Naive thymus-derived CD4-positive, alpha-beta T cell (primary cell): ENCODE data around the gene TMEM14C. TPM values are rescaled to one million over a fixed set of nuclear protein-coding genes. Genes with fewer than 3 reads are reported as not detected.
A peak's percentile ranks its signal among the peaks of the same experiment; 100 is the strongest.
"Not testable (repeated sequence)": the region's sequence is repeated elsewhere in the genome, so short reads cannot be mapped to it uniquely, and the experiment has no call there.

Source experiments
- ATAC-seq: fragments of 150-1000 bp; cut with Tn5 transposase; 2 replicates; pipeline ENCODE4 v1.10.0; 2021; ENCODE audit warnings: mild to moderate bottlenecking, moderate library complexity
- CTCF ChIA-PET: fragments of 350-600 bp; sonication (Branson Sonifier 250); formaldehyde crosslinking; loops from one replicate; lab custom pipeline; 2021; ENCODE audit warnings: antibody characterized with exemption; lab: Charles Lee
- POLR2A ChIA-PET: fragments of 350-600 bp; sonication (Branson Sonifier 250); formaldehyde crosslinking; loops from one replicate; lab custom pipeline; 2021; ENCODE audit warnings: antibody characterized with exemption, inconsistent platforms; lab: Charles Lee
- DNase-seq, 9 donors: peaks; one replicate each; pipeline versions ENCODE4 v3.0.0 to v3.0.0-alpha.2; 2020 to 2022; ENCODE audit warnings: mixed read lengths in 1 of 9
- H3K27ac ChIP-seq: one replicate; pipeline ENCODE4 v1.7.0; 2013; ENCODE audit warnings: mild to moderate bottlenecking, low read depth, low read length, moderate library complexity
- H3K27me3 ChIP-seq, 2 donors: one replicate each; pipeline ENCODE4 v1.7.0; 2013; ENCODE audit warnings: low read length in 2 of 2, mild to moderate bottlenecking in 2 of 2, moderate library complexity in 2 of 2; ENCODE audit not compliant: control insufficient read depth in 2 of 2, insufficient read depth in 2 of 2
- H3K36me3 ChIP-seq, 3 experiments: 1 replicate in 2 of 3; 2 replicates in 1 of 3; pipeline ENCODE4 v1.7.0; 2013; ENCODE audit warnings: low read length in 3 of 3, mild to moderate bottlenecking in 3 of 3, moderate library complexity in 1 of 3; ENCODE audit not compliant: insufficient read depth in 3 of 3, control insufficient read depth in 2 of 3
- H3K4me1 ChIP-seq, 2 donors: one replicate each; pipeline ENCODE4 v1.7.0; 2013; ENCODE audit warnings: low read length in 2 of 2, mild to moderate bottlenecking in 2 of 2, moderate library complexity in 1 of 2; ENCODE audit not compliant: control insufficient read depth in 2 of 2, insufficient read depth in 2 of 2
- H3K4me3 ChIP-seq: 2 replicates; pipeline ENCODE4 v1.7.0; 2013; ENCODE audit warnings: mild to moderate bottlenecking, low read length
- H3K9me3 ChIP-seq, 3 experiments: 1 replicate in 2 of 3; 2 replicates in 1 of 3; pipeline ENCODE4 v1.7.0; 2013; ENCODE audit warnings: low read length in 3 of 3; ENCODE audit not compliant: control insufficient read depth in 2 of 3
- H3K27ac Mint-ChIP-seq, 9 donors: one replicate each; pipeline ENCODE4 v1.8.0; 2020 to 2022; ENCODE audit warnings: mixed read lengths in 9 of 9, mild to moderate bottlenecking in 8 of 9, moderate library complexity in 5 of 9, inconsistent platforms in 2 of 9
- H3K27me3 Mint-ChIP-seq, 5 donors: one replicate each; pipeline ENCODE4 v1.8.0; 2021 to 2022; ENCODE audit warnings: mixed read lengths in 5 of 5, mild to moderate bottlenecking in 1 of 5
- H3K36me3 Mint-ChIP-seq, 5 donors: one replicate each; pipeline ENCODE4 v1.8.0; 2020 to 2022; ENCODE audit warnings: mixed read lengths in 5 of 5, mild to moderate bottlenecking in 3 of 5, inconsistent platforms in 1 of 5
- H3K4me1 Mint-ChIP-seq, 7 donors: one replicate each; pipeline ENCODE4 v1.8.0; 2020 to 2022; ENCODE audit warnings: mixed read lengths in 7 of 7, mild to moderate bottlenecking in 3 of 7, inconsistent platforms in 1 of 7
- H3K4me3 Mint-ChIP-seq, 10 donors: one replicate each; pipeline ENCODE4 v1.8.0; 2020 to 2022; ENCODE audit warnings: mild to moderate bottlenecking in 10 of 10, mixed read lengths in 10 of 10, moderate library complexity in 6 of 10, inconsistent platforms in 2 of 10
- H3K9me3 Mint-ChIP-seq, 11 donors: one replicate each; pipeline ENCODE4 v1.8.0; 2020 to 2022; ENCODE audit warnings: mixed read lengths in 11 of 11, mild to moderate bottlenecking in 4 of 11, inconsistent platforms in 1 of 11, moderate library complexity in 1 of 11
- intact Hi-C, 2 donors: fragments of 100-400 bp; cut with micrococcal nuclease; formaldehyde crosslinking; loops; one replicate each; pipeline ENCODE4 v1.15.1; 2023
- polyA plus RNA-seq, 2 donors: library from polyadenylated mRNA; unstranded; fragments of 300-500 nt; fragmentation: Illumina TruSeq; gene quantifications; one replicate each; pipeline ENCODE4 v1.2.3, GENCODE V29; 2021
- total RNA-seq, 6 experiments: library from RNA in 5 of 6; stranded (reverse) in 5 of 6; gene quantifications; 1 replicate in 5 of 6; 2 replicates in 1 of 6; pipeline ENCODE4 v1.2.3 and lab custom pipeline; 2021 to 2026

Gene TMEM14C
- total and polyA plus RNA-seq, 7 experiments from 2014 or later: 20.2 to 172 (median 40.4) TPM

DNA sequence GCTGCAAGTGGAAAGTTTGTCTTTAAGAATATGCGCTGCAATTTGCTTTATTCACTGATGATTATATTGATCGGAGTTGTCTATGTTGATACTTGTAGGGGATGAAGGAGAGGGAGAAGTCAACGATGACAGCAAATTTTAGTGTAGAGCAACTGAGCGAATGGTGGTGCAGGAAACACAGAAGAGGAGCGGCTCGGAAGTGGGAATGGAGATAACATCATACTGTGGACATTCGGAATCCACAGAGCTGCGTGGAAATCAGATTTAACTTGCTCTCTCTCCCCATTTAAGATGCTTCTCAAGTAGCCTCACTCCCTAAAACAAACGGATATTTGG is 24.0 kb downstream of the TMEM14C start:
- Histone ChIP-seq H3K9me3 (no peaks in the 10 kb centered on the region), H3K4me3 (peak overlapping the region; percentile 71), H3K36me3 (peaks cover 0 to 14% (median 7%) of the 10 kb centered on the region in 3 experiments), H3K27ac (peak overlapping the region; percentile 79), H3K4me1 (peaks cover 12 to 37% of the 10 kb centered on the region in 2 donors), H3K27me3 (no peaks in the 10 kb centered on the region)
- Mint-ChIP-seq H3K27ac (peak overlapping the region; percentile 82 to 99 (median 96)), H3K4me1 (peaks cover 24 to 64% (median 62%) of the 10 kb centered on the region in 7 donors), H3K9me3 (no peaks in the 10 kb centered on the region), H3K27me3 (no peaks in the 10 kb centered on the region), H3K36me3 (peaks cover 0 to 24% (median 7%) of the 10 kb centered on the region in 5 donors), H3K4me3 (peak overlapping the region; percentile 85 to 98 (median 91))
- intact Hi-C loops: loop anchor here (1.0 to 2.0 kb wide), 11 partner anchors 12 to 790 kb away; partner anchors contain the start of genes C6orf52 (in 2 of the 2), MAK (in 2 of the 2), PAK1IP1 (in 2 of the 2) and SMIM13 (in 2 of the 2)
- DNase-seq (no peak), ATAC-seq (no peak)
- ChIA-PET POLR2A (interaction anchor here (1.2 to 4.5 kb wide), 5 partner anchors 9 to 54 kb away, joined by 3 to 72 read pairs (median 5); partner anchors contain the start of genes C6orf52, PAK1IP1 and TMEM14C), CTCF (no interaction called here)

DNA sequence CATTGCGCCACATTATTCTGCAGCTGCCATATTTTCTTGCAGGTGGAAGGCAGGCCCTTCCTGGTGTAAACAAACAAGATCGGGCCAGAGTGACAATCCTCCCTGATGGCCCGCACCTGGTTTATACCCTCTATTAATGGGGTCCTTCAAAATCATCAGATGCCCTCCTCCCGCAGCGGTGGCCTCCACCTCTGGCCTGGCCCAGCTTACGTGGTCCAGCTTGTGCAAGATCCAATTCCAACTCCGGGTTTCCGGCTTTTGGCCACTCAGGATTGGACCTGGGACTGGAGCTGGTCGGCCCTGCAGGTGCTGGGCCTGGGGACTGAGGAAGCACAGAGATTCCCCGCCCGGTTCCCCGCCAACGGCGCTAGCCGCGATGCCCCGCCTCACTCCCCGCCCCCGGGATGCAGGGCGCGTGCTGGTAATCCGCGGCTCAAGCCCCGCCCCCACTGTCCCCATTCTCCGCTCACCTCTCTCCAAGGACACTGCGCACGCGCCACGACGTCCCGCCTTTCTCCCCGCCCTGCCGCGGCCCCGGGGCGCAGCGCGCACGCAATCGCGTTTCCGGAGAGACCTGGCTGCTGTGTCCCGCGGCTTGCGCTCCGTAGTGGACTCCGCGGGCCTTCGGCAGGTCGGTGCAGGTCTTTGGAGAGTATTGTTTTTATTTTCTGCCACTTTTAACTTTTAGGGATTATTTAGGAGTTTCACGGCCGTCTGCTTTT is 24.5 kb downstream of the TMEM14C start, which contains the start of gene TMEM14B:
TSS of gene TMEM14B (plus strand) at position 555 of the 722 bp plus-strand sequence. CDS start 1,441 bp downstream, outside the sequence.
- Histone ChIP-seq H3K4me3 (peak within 1 kb of the TSS; percentile 71), H3K27me3 (no peaks in the 10 kb centered on the region), H3K36me3 (peaks cover 0 to 16% (median 7%) of the 10 kb centered on the region in 3 experiments), H3K4me1 (peaks cover 12 to 37% of the 10 kb centered on the region in 2 donors), H3K9me3 (no peaks in the 10 kb centered on the region), H3K27ac (peak within 1 kb of the TSS; percentile 79)
- Mint-ChIP-seq H3K4me3 (peak within 1 kb of the TSS; percentile 85 to 98 (median 91)), H3K9me3 (no peaks in the 10 kb centered on the region), H3K36me3 (peaks cover 0 to 25% (median 10%) of the 10 kb centered on the region in 5 donors), H3K27me3 (no peaks in the 10 kb centered on the region), H3K4me1 (peaks cover 24 to 67% (median 62%) of the 10 kb centered on the region in 7 donors), H3K27ac (peak within 1 kb of the TSS; percentile 82 to 99 (median 96))
- ATAC-seq: peak; percentile 99
- POLR2A ChIA-PET: interaction anchor here (0.6 to 4.5 kb wide), 6 partner anchors 9 to 358 kb away, joined by 3 to 72 read pairs (median 5); partner anchors contain the start of genes C6orf52, PAK1IP1 and TMEM14C
- CTCF ChIA-PET: interaction anchor here (0.6 to 1.2 kb wide), 2 partner anchors 12 to 269 kb away, joined by 3 to 4 read pairs; no protein-coding TSS in a partner anchor
- intact Hi-C loops: loop anchor here (1.0 to 2.0 kb wide), 11 partner anchors 12 to 790 kb away; partner anchors contain the start of genes C6orf52 (in 2 of the 2), MAK (in 2 of the 2), PAK1IP1 (in 2 of the 2) and SMIM13 (in 2 of the 2)
- peak; percentile 97 to 100 (median 99) for DNase-seq

DNA sequence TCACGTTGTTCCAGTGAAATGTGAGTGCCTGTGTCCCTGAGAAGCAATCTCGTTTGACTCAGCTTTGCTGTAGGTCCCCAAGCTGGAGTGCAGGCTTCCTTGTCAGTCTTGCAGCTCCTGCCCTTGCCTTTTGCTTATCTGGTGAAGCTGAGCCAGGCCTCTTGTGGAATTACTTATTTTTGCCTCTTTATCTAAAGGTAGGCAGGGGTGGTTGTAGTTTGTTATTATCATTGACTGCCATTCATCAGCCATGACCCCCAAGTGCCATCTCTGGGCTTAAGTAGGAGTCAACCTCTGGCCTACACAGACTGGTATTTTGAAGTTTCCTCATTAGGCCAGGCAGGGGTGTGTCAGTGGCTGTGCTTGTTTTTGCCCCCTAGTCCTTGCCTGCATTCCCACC is 26.9 kb downstream of the TMEM14C start:
- ATAC-seq (no peak), DNase-seq (no peak)
- Histone ChIP-seq H3K4me3 (no peak overlapping the region), H3K27ac (no peak overlapping the region), H3K9me3 (no peaks in the 10 kb centered on the region), H3K27me3 (no peaks in the 10 kb centered on the region), H3K4me1 (peaks cover 12 to 37% of the 10 kb centered on the region in 2 donors), H3K36me3 (peaks cover 0 to 39% (median 12%) of the 10 kb centered on the region in 3 experiments)
- POLR2A ChIA-PET: interaction anchor here (4.5 kb wide), 1 partner anchor 28 kb away, joined by 72 read pairs; the partner anchor contains the start of gene TMEM14C
- H3K4me3 Mint-ChIP-seq: peak overlapping the region; percentile 19 to 98 (median 86)
- peaks cover 32 to 82% (median 77%) of the 10 kb centered on the region in 7 donors for H3K4me1 Mint-ChIP-seq
- CTCF ChIA-PET: no interaction called here
- intact Hi-C loops: no loop called here
- H3K9me3 Mint-ChIP-seq: no peaks in the 10 kb centered on the region
- H3K27me3 Mint-ChIP-seq: no peaks in the 10 kb centered on the region
- H3K36me3 Mint-ChIP-seq: peaks cover 10 to 39% (median 24%) of the 10 kb centered on the region in 5 donors
- H3K27ac Mint-ChIP-seq: peak overlapping the region in 8 of 9 donors; percentile 5 to 97 (median 49)

DNA sequence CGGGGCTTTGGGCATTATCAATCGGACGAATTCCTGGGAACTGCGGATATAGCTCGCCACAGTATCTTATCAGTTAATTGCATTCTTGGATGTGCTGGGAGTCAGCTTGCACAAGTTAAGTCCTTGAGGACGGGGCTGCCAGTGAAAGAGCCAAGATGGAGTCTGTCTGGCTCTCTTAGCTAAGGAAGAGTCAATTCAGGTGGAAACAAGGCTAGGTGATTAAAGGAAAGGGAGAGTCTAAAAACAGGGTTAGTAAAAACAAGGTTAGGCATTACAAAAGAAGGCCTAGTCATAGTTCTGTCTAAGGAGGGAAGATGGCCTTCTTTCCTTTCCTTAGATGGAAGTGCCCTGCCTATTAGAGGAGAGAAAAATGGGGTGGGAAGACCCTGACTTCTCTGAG is 27.7 kb downstream of the TMEM14C start:
- ATAC-seq, H3K4me3 ChIP-seq, H3K27me3 Mint-ChIP-seq, H3K27ac ChIP-seq, H3K27me3 ChIP-seq, H3K9me3 ChIP-seq, intact Hi-C loops, H3K9me3 Mint-ChIP-seq, DNase-seq: not testable (repeated sequence)
- ChIA-PET CTCF (interaction anchor here (0.6 kb wide), 1 partner anchor 223 kb away, joined by 3 read pairs; no protein-coding TSS in a partner anchor), POLR2A (interaction anchor here (0.6 to 1.2 kb wide), 2 partner anchors 56 to 99 kb away, joined by 4 to 6 read pairs; partner anchors contain the start of genes C6orf52 and PAK1IP1)
- H3K27ac Mint-ChIP-seq: peak overlapping the region in 5 of 9 donors; percentile 4 to 69 (median 29)
- Histone ChIP-seq H3K4me1 (peaks cover 12 to 37% of the 10 kb centered on the region in 2 donors), H3K36me3 (peaks cover 0 to 48% (median 13%) of the 10 kb centered on the region in 3 experiments)
- peaks cover 27 to 85% (median 76%) of the 10 kb centered on the region in 7 donors for H3K4me1 Mint-ChIP-seq
- H3K4me3 Mint-ChIP-seq: peak overlapping the region in 4 of 10 donors; percentile 29 to 94 (median 57)
- peaks cover 15 to 48% (median 30%) of the 10 kb centered on the region in 5 donors for H3K36me3 Mint-ChIP-seq

DNA sequence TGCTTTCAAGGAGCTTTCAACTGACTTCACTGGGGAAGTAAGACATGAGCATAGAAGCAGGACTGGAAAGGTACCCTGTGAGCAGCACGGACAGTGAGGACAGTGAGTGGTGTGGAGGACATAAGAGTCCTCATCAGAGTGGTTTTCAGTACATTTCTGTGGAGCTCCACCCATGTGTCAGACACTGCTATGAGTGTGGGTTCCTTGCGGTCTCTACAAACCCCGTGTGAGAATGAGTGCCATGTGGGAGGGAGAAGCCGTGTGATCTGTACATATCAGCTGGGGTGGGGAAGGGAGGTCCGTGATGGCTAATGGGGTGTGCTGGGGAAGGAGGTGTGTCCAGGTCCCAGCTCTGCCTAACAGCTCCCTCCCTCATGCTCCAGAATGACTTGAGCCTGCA is 28.9 kb downstream of the TMEM14C start:
- Mint-ChIP-seq H3K27ac (peak overlapping the region in 4 of 9 donors; percentile 11 to 69 (median 40)), H3K4me1 (peaks cover 23 to 77% (median 70%) of the 10 kb centered on the region in 7 donors), H3K36me3 (peaks cover 15 to 57% (median 35%) of the 10 kb centered on the region in 5 donors)
- H3K27ac ChIP-seq, H3K4me3 Mint-ChIP-seq, H3K9me3 ChIP-seq, H3K9me3 Mint-ChIP-seq, H3K27me3 Mint-ChIP-seq, POLR2A ChIA-PET, H3K27me3 ChIP-seq, DNase-seq, H3K4me3 ChIP-seq, intact Hi-C loops: not testable (repeated sequence)
- CTCF ChIA-PET: interaction anchor here (0.6 kb wide), 1 partner anchor 346 kb away, joined by 3 read pairs; no protein-coding TSS in a partner anchor
- Histone ChIP-seq H3K4me1 (peaks cover 12 to 33% of the 10 kb centered on the region in 2 donors), H3K36me3 (peaks cover 0 to 57% (median 13%) of the 10 kb centered on the region in 3 experiments)
- ATAC-seq: peak; percentile 13

DNA sequence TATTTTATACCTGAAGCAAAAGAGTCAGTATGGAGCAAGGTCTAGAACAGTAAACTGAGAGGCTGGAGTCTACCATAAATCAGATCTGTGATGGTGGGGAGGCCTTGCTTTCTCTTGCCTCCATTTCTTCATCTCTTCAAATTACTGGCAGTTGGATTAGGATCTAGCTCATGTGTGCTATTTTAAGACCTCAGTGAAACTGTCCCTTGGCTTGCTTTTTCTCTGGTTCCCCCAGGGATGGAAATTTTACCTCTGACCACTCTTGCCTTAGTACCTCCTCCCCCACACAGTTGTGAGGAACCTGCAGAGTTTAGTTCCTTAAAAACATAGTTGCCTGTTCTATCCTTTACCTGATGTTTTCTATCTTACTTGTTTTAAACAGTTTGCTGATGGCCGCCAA is 33.2 kb downstream of the TMEM14C start:
- H3K36me3 ChIP-seq: peaks cover 0 to 65% (median 10%) of the 10 kb centered on the region in 3 experiments
- Mint-ChIP-seq H3K27ac (peak overlapping the region in 4 of 9 donors; percentile 15 to 56 (median 34)), H3K4me1 (peaks cover 11 to 51% (median 44%) of the 10 kb centered on the region in 7 donors), H3K27me3 (no peaks in the 10 kb centered on the region), H3K36me3 (peaks cover 18 to 68% (median 47%) of the 10 kb centered on the region in 5 donors), H3K4me3 (no peak overlapping the region), H3K9me3 (no peaks in the 10 kb centered on the region)
- POLR2A ChIA-PET: no interaction called here
- no peak overlapping the region for H3K27ac ChIP-seq
- no peaks in the 10 kb centered on the region for H3K9me3 ChIP-seq
- intact Hi-C loops: no loop called here
- peaks cover 0 to 8% of the 10 kb centered on the region in 2 donors for H3K4me1 ChIP-seq
- ATAC-seq (no peak), DNase-seq (no peak)
- no peak overlapping the region for H3K4me3 ChIP-seq
- CTCF ChIA-PET: no interaction called here
- no peaks in the 10 kb centered on the region for H3K27me3 ChIP-seq
